Measurements from ENCODE around the gene PADI3. TPM values are rescaled to one million over a fixed set of nuclear protein-coding genes. Genes with fewer than 3 reads are reported as not detected.

The PADI3 gene
- total and polyA plus RNA-seq, 9 of the 15 experiments (the other 6 are each of a cell fraction or from before 2014, with no cell fraction given), result not detected

DNA sequence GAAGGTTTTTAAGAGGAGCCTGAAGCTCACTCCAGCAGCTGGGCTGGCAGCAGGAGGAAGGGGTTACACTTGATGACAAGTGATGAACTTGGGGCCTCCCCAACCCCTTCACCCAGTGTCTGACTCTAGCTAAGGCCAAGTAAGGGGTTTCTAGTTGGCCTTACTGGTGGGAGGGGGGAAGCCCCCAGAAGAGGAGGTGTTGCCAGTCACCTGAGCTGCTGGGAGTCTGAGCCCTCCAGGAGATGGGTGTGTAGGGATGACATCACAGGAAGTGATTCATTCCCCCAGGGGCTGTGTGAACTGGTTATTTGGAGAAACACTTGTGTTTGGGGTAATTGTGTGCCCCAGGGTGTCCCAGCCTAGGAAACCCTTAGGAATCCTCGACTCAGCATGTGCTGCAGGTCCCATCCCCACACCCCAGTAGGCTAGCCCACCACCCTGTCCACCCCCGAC, 40.9 kb upstream of the PADI3 start:
- Histone ChIP-seq H4K20me1 (replicated peaks; ENCODE audit: control insufficient read depth, insufficient read depth, low read length) (peaks cover 8% of the 10 kb centered on the region), H3K27me3 (ENCODE audit: control insufficient read depth in 2 of 2, insufficient read depth in 2 of 2, low read length in 2 of 2) (peaks cover 13 to 63% of the 10 kb centered on the region in 2 experiments), H3K27ac (ENCODE audit: extremely low read depth, low read depth, low read length) (no peak overlapping the region), H3K4me3 (no peak overlapping the region), H3K9me3 (replicated peaks; ENCODE audit: control insufficient read depth, insufficient read depth, low read depth, low read length) (no peaks in the 10 kb centered on the region), H3K9ac (ENCODE audit: insufficient read depth in 1 of 2, low read depth in 2 of 2, low read length in 2 of 2) (no peak overlapping the region), H3K36me3 (ENCODE audit: control insufficient read depth, insufficient read depth, low read length) (no peaks in the 10 kb centered on the region), H3K4me2 (ENCODE audit: insufficient read depth, low read length) (no peak overlapping the region), H2AFZ (ENCODE audit: low read depth, low read length) (no peak overlapping the region), H3K9me1 (ENCODE audit: control insufficient read depth, insufficient read depth, low read length) (no peaks in the 10 kb centered on the region), H3K4me1 (replicated peaks in 1 of 2; ENCODE audit: control insufficient read depth in 2 of 2, insufficient read depth in 2 of 2, low read length in 2 of 2) (peaks cover 0 to 7% of the 10 kb centered on the region in 2 experiments; a peak in 2 of 5 replicates), H3K79me2 (ENCODE audit: control insufficient read depth, insufficient read depth, low read length) (no peaks in the 10 kb centered on the region)
- ChIA-PET CTCF (ENCODE audit: low intra/inter-chr PET ratio) (no interaction called here), POLR2A (interaction anchor here (0.6 to 2.0 kb wide), 9 partner anchors 8 to 313 kb away, joined by 3 to 6 read pairs (median 4); no protein-coding TSS in a partner anchor)
- BruUV-seq (replicated peaks), result no TSS peak
- DNase-seq (ENCODE audit: extremely low read depth in 1 of 4, low spot score in 3 of 4) (peak in 3 of 4 experiments; percentile 24 to 47 (median 31)), FAIRE-seq (no peak), ATAC-seq (peak; percentile 69)
- in situ Hi-C loops (cut with MboI), result no loop called here
- WGBS (ENCODE audit: insufficient coverage, low coverage, missing lambda C conversion rate), result 0% methylated on average over 2 of the region's 2 CpGs
- intact Hi-C loops (cut with micrococcal nuclease), result no loop called here
- TF ChIP-seq, protein P1, sequence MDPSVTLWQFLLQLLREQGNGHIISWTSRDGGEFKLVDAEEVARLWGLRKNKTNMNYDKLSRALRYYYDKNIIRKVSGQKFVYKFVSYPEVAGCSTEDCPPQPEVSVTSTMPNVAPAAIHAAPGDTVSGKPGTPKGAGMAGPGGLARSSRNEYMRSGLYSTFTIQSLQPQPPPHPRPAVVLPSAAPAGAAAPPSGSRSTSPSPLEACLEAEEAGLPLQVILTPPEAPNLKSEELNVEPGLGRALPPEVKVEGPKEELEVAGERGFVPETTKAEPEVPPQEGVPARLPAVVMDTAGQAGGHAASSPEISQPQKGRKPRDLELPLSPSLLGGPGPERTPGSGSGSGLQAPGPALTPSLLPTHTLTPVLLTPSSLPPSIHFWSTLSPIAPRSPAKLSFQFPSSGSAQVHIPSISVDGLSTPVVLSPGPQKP (CRISPR knock-in tag; IDR thresholded peaks at IDR 0.05), result no peak
- TF ChIP-seq GATA2 (CRISPR knock-in tag; IDR thresholded peaks at IDR 0.05) (no peak), JUND (IDR thresholded peaks at IDR 0.05; ENCODE audit: borderline replicate concordance, low read depth, low read length) (peak; percentile 85), JUND (tag; IDR thresholded peaks at IDR 0.05; ENCODE audit: borderline replicate concordance, low read depth, low read length) (peak; percentile 68; the same call in 1 of the 3 replicates), ETV5 (CRISPR knock-in tag; IDR thresholded peaks at IDR 0.05; ENCODE audit: low read depth) (no peak; the same call in 1 of the 2 replicates), ATF7 (IDR thresholded peaks at IDR 0.05) (peak; percentile 61; the same call in 1 of the 2 replicates), FOXK1 (CRISPR knock-in tag; IDR thresholded peaks at IDR 0.05; ENCODE audit: borderline replicate concordance) (no peak), CREM (IDR thresholded peaks at IDR 0.05; ENCODE audit: low read depth) (peak; percentile 37; the same call in 1 of the 2 replicates), BMI1 (IDR thresholded peaks at IDR 0.05; ENCODE audit: low read length) (no peak), ZNF316 (IDR thresholded peaks at IDR 0.05) (no peak), PHTF2 (CRISPR knock-in tag; IDR thresholded peaks at IDR 0.05) (no peak), ZFP30 (CRISPR knock-in tag; IDR thresholded peaks at IDR 0.05; ENCODE audit: borderline replicate concordance) (no peak)
- TF ChIP-seq, protein P2, sequence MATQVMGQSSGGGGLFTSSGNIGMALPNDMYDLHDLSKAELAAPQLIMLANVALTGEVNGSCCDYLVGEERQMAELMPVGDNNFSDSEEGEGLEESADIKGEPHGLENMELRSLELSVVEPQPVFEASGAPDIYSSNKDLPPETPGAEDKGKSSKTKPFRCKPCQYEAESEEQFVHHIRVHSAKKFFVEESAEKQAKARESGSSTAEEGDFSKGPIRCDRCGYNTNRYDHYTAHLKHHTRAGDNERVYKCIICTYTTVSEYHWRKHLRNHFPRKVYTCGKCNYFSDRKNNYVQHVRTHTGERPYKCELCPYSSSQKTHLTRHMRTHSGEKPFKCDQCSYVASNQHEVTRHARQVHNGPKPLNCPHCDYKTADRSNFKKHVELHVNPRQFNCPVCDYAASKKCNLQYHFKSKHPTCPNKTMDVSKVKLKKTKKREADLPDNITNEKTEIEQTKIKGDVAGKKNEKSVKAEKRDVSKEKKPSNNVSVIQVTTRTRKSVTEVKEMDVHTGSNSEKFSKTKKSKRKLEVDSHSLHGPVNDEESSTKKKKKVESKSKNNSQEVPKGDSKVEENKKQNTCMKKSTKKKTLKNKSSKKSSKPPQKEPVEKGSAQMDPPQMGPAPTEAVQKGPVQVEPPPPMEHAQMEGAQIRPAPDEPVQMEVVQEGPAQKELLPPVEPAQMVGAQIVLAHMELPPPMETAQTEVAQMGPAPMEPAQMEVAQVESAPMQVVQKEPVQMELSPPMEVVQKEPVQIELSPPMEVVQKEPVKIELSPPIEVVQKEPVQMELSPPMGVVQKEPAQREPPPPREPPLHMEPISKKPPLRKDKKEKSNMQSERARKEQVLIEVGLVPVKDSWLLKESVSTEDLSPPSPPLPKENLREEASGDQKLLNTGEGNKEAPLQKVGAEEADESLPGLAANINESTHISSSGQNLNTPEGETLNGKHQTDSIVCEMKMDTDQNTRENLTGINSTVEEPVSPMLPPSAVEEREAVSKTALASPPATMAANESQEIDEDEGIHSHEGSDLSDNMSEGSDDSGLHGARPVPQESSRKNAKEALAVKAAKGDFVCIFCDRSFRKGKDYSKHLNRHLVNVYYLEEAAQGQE (IDR thresholded peaks at IDR 0.05; ENCODE audit: borderline replicate concordance), result 0 out of 2 replicates have a peak, but pooled peaks have one; percentile 8
- TF ChIP-seq, protein P2 (CRISPR knock-in tag; IDR thresholded peaks at IDR 0.05; ENCODE audit: low read depth), result no peak
- TF ChIP-seq, protein P3, sequence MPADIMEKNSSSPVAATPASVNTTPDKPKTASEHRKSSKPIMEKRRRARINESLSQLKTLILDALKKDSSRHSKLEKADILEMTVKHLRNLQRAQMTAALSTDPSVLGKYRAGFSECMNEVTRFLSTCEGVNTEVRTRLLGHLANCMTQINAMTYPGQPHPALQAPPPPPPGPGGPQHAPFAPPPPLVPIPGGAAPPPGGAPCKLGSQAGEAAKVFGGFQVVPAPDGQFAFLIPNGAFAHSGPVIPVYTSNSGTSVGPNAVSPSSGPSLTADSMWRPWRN (IDR thresholded peaks at IDR 0.05; ENCODE audit: low read depth), result no peak
